ENCODE results near the gene EPPIN. TPM values are rescaled to one million over a fixed set of nuclear protein-coding genes. Genes with fewer than 3 reads are reported as not detected.
"Not testable (repeated sequence)": the region's sequence is repeated elsewhere in the genome, so short reads cannot be mapped to it uniquely, and the experiment has no call there.

EPPIN gene
- not detected in 2 replicates for total RNA-seq (2014; rRNA removed)
- polyA plus RNA-seq (2012): not detected

GRCh38 chr20:45547206-45547770 lies at the start of gene EPPIN:
TSS of gene EPPIN (minus strand) at chr20:45547401. CDS start at chr20:45547357, 44 bp downstream.
- no peak for DNase-seq (ENCODE audit: low read depth)

- no peak for DNase-seq (ENCODE audit: low read depth)
Observed at GRCh38 chr20:45595235-45595634, 48.0 kb upstream of the EPPIN start.

GRCh38 chr20:45593498-45593897 lies 46.3 kb upstream of the EPPIN start:
- no peak for DNase-seq (ENCODE audit: low read depth)

GRCh38 chr20:45592574-45593189 lies 45.5 kb upstream of the EPPIN start:
- DNase-seq (ENCODE audit: low read depth): peak; percentile 74

GRCh38 chr20:45589725-45590124 lies 42.5 kb upstream of the EPPIN start:
- DNase-seq (ENCODE audit: low read depth): no peak

GRCh38 chr20:45588800-45589199 lies 41.6 kb upstream of the EPPIN start:
- DNase-seq (ENCODE audit: low read depth): no peak

- peak; percentile 46 for DNase-seq (ENCODE audit: low read depth)
Observed at GRCh38 chr20:45585986-45586385, 38.8 kb upstream of the EPPIN start.

GRCh38 chr20:45584294-45584693 lies 37.1 kb upstream of the EPPIN start:
- DNase-seq (ENCODE audit: low read depth): not testable (repeated sequence)

- DNase-seq (ENCODE audit: low read depth): no peak
Observed at GRCh38 chr20:45583502-45583901, 36.3 kb upstream of the EPPIN start.

GRCh38 chr20:45581702-45582101 lies 34.5 kb upstream of the EPPIN start:
- DNase-seq (ENCODE audit: low read depth): no peak

GRCh38 chr20:45579184-45579583 lies 32.0 kb upstream of the EPPIN start, which contains the start of gene WFDC8:
TSS of gene WFDC8 (minus strand) at chr20:45579284. CDS start at chr20:45579247, 37 bp downstream.
- no peak for DNase-seq (ENCODE audit: low read depth)

GRCh38 chr20:45578231-45578630 lies 31.0 kb upstream of the EPPIN start:
- no peak for DNase-seq (ENCODE audit: low read depth)

- DNase-seq (ENCODE audit: low read depth): no peak
Observed at GRCh38 chr20:45576995-45577394, 29.8 kb upstream of the EPPIN start.

GRCh38 chr20:45575931-45576330 lies 28.7 kb upstream of the EPPIN start:
- no peak for DNase-seq (ENCODE audit: low read depth)

GRCh38 chr20:45569650-45570049 lies 22.4 kb upstream of the EPPIN start:
- DNase-seq (ENCODE audit: low read depth): not testable (repeated sequence)

GRCh38 chr20:45564760-45565276 lies 17.6 kb upstream of the EPPIN start:
- DNase-seq (ENCODE audit: low read depth): no peak

GRCh38 chr20:45555198-45555597 lies 8.0 kb upstream of the EPPIN start:
- DNase-seq (ENCODE audit: low read depth): no peak

- no peak for DNase-seq (ENCODE audit: low read depth)
Observed at GRCh38 chr20:45552456-45552855, 5.3 kb upstream of the EPPIN start.

GRCh38 chr20:45550765-45551164 lies 3.6 kb upstream of the EPPIN start:
- no peak for DNase-seq (ENCODE audit: low read depth)

- no peak for DNase-seq (ENCODE audit: low read depth)
Observed at GRCh38 chr20:45548410-45548809, 1.2 kb upstream of the EPPIN start.

- DNase-seq (ENCODE audit: low read depth): peak; percentile 40
Observed at GRCh38 chr20:45545754-45546453, 1.3 kb downstream of the EPPIN start.

- DNase-seq (ENCODE audit: low read depth): no peak
Observed at GRCh38 chr20:45545351-45545750, 1.9 kb downstream of the EPPIN start.

- no peak for DNase-seq (ENCODE audit: low read depth)
Observed at GRCh38 chr20:45539382-45539781, 7.8 kb downstream of the EPPIN start, which contains the start of gene WFDC6. TSS of gene WFDC6 (minus strand) at chr20:45539482. CDS start at chr20:45539407, 75 bp downstream.

All from LHCN-M2 (cell line).